K562 (cell line): ENCODE results near the gene SPON2. TPM values are rescaled to one million over a fixed set of nuclear protein-coding genes. Genes with fewer than 3 reads are reported as not detected.

Experiments used
- ATF7 ChIP-seq: fragments of 450-650 bp; IDR thresholded peaks from 2 replicates; pipeline ENCODE4 v1.7.1; 2014; ENCODE audit warnings: mild to moderate bottlenecking, moderate library complexity
- CTBP1 ChIP-seq: fragments of 450-650 bp; IDR thresholded peaks from 2 replicates; pipeline ENCODE4 v1.6.1; 2016; ENCODE audit warnings: borderline replicate concordance
- DMBX1 ChIP-seq: fragments of 250-450 bp; sonication (Bioruptor Pico); IDR thresholded peaks from 2 replicates; pipeline ENCODE4 v1.8.0; 2022; ENCODE audit warnings: inconsistent platforms, mild to moderate bottlenecking, moderate library complexity, borderline replicate concordance
- ELF4 ChIP-seq: fragments of 450-650 bp; formaldehyde crosslinking; IDR thresholded peaks from 2 replicates; pipeline ENCODE4 v1.4.0; 2022; ENCODE audit warnings: missing genetic modification characterization
- FOS ChIP-seq: IDR thresholded peaks from 3 replicates; pipeline ENCODE4 v1.6.1; 2011; ENCODE audit not compliant: insufficient read length; ENCODE audit errors: extremely low read depth
- MYBL2 ChIP-seq, 2 experiments: fragments of 450-650 bp in 1 of 2; sonication (generic) in 1 of 2; formaldehyde crosslinking in 1 of 2; IDR thresholded peaks; 2 replicates each; pipeline versions ENCODE4 v1.6.1 to v1.8.1; 2017 to 2022; ENCODE audit warnings: borderline replicate concordance in 1 of 2, inconsistent platforms in 1 of 2, low read depth in 1 of 2, mild to moderate bottlenecking in 1 of 2, missing genetic modification reagents in 1 of 2, moderate library complexity in 1 of 2
- PHB ChIP-seq: fragments of 250-450 bp; sonication (Bioruptor Pico); IDR thresholded peaks from 2 replicates; pipeline ENCODE4 v1.5.0; 2021
- RB1 ChIP-seq: fragments of 450-650 bp; IDR thresholded peaks from 2 replicates; pipeline ENCODE4 v1.6.1; 2017; ENCODE audit warnings: low read depth, mild to moderate bottlenecking
- RBM15 ChIP-seq: fragments of 200-400 bp; formaldehyde crosslinking; IDR thresholded peaks from 2 replicates; pipeline ENCODE4 v1.6.1; 2018; ENCODE audit warnings: mild to moderate bottlenecking, low read length, moderate library complexity; ENCODE audit not compliant: insufficient read depth
- RHOXF2B ChIP-seq: fragments of 250-450 bp; sonication (Bioruptor Pico); conservative IDR thresholded peaks from 2 replicates; pipeline ENCODE4 v1.5.1; 2021
- SMAD1 ChIP-seq: fragments of 150-350 bp; IDR thresholded peaks from 2 replicates; pipeline ENCODE4 v1.6.1; 2014; ENCODE audit warnings: low read length, low read depth; ENCODE audit not compliant: partially characterized antibody
- SMC3 ChIP-seq: conservative IDR thresholded peaks from 2 replicates; pipeline ENCODE4 v1.6.1; 2011; ENCODE audit warnings: low read depth, low read length, improper control_type of control experiment; ENCODE audit not compliant: insufficient read depth
- XRCC4 ChIP-seq: IDR thresholded peaks from one replicate; pipeline ENCODE4 v1.6.1; 2011; ENCODE audit not compliant: insufficient read depth, insufficient read length; ENCODE audit errors: extremely low read depth
- ZNF311 ChIP-seq: fragments of 250-450 bp; sonication (Bioruptor Pico); IDR thresholded peaks from 2 replicates; pipeline ENCODE4 v1.4.0; 2020; ENCODE audit warnings: mild to moderate bottlenecking, moderate library complexity
- ZNF766 ChIP-seq: fragments of 200-800 bp; sonication (Bioruptor generic); conservative IDR thresholded peaks from 2 replicates; pipeline ENCODE4 v1.6.1; 2016; ENCODE audit warnings: missing genetic modification characterization, missing compliant biosample characterization
- polyA plus RNA-seq, 8 experiments: library from polyadenylated mRNA; depleted of rRNA in 4 of 8; stranded (reverse) in 5 of 8; unstranded in 3 of 8; fragments of >200 nt; fragmentation: Nextera tagmentation in 2 of 8; fragmentation: Illumina TruSeq in 1 of 8; extraction: Ambion mirVana in 2 of 8; extraction: Trizol in 1 of 8; gene quantifications; 2 replicates each; pipeline versions ENCODE4 v1.2.1 to v1.2.3, GENCODE V29; 2011 to 2014; ENCODE audit warnings: inconsistent platforms in 1 of 8, missing spikeins in 1 of 8
- total RNA-seq, 7 experiments: library from RNA; depleted of rRNA in 6 of 7; stranded (reverse); fragments of >200 nt in 6 of 7; fragmentation: Illumina TruSeq in 2 of 7; extraction: Trizol in 2 of 7; gene quantifications; 2 replicates each; pipeline versions ENCODE4 v1.2.1 to v1.2.3, GENCODE V29; 2011 to 2021; ENCODE audit warnings: low replicate concordance in 1 of 7
- TF ChIP-seq, protein P1 (sequence below): sonication (generic); formaldehyde crosslinking; IDR thresholded peaks from 2 replicates; pipeline ENCODE4 v1.8.0; 2022; ENCODE audit warnings: missing genetic modification reagents, mild to moderate bottlenecking, borderline replicate concordance
- TF ChIP-seq, protein P2 (sequence below): sonication (generic); IDR thresholded peaks from 2 replicates; pipeline ENCODE4 v1.6.1; 2016
- TF ChIP-seq, protein P3 (sequence below): fragments of 250-450 bp; sonication (Bioruptor Pico); IDR thresholded peaks from 2 replicates; pipeline ENCODE4 v1.6.1; 2021; ENCODE audit warnings: mild to moderate bottlenecking
- TF ChIP-seq, protein P4 (sequence below): sonication (generic); formaldehyde crosslinking; IDR thresholded peaks from 2 replicates; pipeline ENCODE4 v1.8.1; 2023; ENCODE audit warnings: mild to moderate bottlenecking, missing genetic modification reagents
- TF ChIP-seq, protein P5 (sequence below): IDR thresholded peaks from 3 replicates; pipeline ENCODE4 v1.6.1; 2011; ENCODE audit warnings: borderline replicate concordance, mild to moderate bottlenecking; ENCODE audit not compliant: insufficient read length, insufficient read depth

SPON2 gene
- total and polyA plus RNA-seq, 9 of the 15 experiments (the other 6 are each of a cell fraction or from before 2014, with no cell fraction given): 0.21 to 2.2 (median 0.83) TPM

DNA sequence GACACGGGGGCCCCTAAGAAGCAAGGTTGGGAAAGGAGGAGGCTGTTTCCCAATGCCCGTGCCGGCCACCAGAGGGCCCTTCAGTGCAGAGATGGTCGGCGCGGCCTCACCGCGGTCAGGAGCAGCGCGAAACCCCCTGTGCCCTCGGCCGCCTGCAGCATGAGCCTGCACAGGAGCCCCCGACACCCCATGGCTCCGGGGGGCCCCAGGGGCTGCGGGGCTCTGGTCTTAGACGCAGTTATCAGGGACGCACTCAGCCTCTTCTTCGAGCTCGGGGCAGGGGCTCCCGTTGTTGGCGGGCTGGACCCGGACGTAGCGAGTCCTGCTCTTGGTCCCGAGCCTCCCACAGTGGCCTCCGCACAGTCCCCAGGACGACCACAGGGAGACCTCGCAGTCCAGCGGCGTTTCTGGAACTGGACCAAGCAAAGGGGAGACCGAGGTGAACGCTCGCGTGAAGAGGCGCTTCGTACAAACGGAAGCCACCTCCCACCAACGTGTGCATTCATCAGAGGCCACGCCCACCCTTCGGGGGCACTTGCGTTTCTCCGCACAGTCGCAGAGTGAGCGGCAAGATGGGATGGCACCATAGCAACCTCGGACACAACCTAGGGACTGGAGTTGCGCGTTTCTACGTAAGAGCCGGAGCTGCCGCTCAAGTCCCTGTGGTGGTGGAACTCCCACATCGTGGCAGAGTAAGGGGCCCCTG is 5.0 kb downstream of the SPON2 start (continued):
- TF ChIP-seq, protein P1, sequence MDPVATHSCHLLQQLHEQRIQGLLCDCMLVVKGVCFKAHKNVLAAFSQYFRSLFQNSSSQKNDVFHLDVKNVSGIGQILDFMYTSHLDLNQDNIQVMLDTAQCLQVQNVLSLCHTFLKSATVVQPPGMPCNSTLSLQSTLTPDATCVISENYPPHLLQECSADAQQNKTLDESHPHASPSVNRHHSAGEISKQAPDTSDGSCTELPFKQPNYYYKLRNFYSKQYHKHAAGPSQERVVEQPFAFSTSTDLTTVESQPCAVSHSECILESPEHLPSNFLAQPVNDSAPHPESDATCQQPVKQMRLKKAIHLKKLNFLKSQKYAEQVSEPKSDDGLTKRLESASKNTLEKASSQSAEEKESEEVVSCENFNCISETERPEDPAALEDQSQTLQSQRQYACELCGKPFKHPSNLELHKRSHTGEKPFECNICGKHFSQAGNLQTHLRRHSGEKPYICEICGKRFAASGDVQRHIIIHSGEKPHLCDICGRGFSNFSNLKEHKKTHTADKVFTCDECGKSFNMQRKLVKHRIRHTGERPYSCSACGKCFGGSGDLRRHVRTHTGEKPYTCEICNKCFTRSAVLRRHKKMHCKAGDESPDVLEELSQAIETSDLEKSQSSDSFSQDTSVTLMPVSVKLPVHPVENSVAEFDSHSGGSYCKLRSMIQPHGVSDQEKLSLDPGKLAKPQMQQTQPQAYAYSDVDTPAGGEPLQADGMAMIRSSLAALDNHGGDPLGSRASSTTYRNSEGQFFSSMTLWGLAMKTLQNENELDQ (CRISPR knock-in tag): no peak
- peak; percentile 45; the same call in 1 of the 2 replicates for TF ChIP-seq ATF7
- no peak for TF ChIP-seq MYBL2 (IDR thresholded peaks at IDR 0.05; ENCODE audit: low read depth)
- no peak for TF ChIP-seq MYBL2 (CRISPR knock-in tag; IDR thresholded peaks at IDR 0.05; ENCODE audit: borderline replicate concordance)
- no peak for TF ChIP-seq SMAD1
- TF ChIP-seq, protein P2, sequence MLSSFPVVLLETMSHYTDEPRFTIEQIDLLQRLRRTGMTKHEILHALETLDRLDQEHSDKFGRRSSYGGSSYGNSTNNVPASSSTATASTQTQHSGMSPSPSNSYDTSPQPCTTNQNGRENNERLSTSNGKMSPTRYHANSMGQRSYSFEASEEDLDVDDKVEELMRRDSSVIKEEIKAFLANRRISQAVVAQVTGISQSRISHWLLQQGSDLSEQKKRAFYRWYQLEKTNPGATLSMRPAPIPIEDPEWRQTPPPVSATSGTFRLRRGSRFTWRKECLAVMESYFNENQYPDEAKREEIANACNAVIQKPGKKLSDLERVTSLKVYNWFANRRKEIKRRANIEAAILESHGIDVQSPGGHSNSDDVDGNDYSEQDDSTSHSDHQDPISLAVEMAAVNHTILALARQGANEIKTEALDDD: no peak
- TF ChIP-seq RHOXF2B (CRISPR knock-in tag): no peak
- TF ChIP-seq ZNF766: no peak
- TF ChIP-seq ELF4 (CRISPR knock-in tag): no peak
- no peak for TF ChIP-seq PHB (CRISPR knock-in tag)
- TF ChIP-seq, protein P3, sequence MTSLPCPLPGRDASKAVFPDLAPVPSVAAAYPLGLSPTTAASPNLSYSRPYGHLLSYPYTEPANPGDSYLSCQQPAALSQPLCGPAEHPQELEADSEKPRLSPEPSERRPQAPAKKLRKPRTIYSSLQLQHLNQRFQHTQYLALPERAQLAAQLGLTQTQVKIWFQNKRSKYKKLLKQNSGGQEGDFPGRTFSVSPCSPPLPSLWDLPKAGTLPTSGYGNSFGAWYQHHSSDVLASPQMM: no peak
- TF ChIP-seq FOS: no peak
- TF ChIP-seq SMC3: peak; percentile 92
- TF ChIP-seq, protein P4, sequence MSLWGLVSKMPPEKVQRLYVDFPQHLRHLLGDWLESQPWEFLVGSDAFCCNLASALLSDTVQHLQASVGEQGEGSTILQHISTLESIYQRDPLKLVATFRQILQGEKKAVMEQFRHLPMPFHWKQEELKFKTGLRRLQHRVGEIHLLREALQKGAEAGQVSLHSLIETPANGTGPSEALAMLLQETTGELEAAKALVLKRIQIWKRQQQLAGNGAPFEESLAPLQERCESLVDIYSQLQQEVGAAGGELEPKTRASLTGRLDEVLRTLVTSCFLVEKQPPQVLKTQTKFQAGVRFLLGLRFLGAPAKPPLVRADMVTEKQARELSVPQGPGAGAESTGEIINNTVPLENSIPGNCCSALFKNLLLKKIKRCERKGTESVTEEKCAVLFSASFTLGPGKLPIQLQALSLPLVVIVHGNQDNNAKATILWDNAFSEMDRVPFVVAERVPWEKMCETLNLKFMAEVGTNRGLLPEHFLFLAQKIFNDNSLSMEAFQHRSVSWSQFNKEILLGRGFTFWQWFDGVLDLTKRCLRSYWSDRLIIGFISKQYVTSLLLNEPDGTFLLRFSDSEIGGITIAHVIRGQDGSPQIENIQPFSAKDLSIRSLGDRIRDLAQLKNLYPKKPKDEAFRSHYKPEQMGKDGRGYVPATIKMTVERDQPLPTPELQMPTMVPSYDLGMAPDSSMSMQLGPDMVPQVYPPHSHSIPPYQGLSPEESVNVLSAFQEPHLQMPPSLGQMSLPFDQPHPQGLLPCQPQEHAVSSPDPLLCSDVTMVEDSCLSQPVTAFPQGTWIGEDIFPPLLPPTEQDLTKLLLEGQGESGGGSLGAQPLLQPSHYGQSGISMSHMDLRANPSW (CRISPR knock-in tag): no peak
- TF ChIP-seq, protein P5, sequence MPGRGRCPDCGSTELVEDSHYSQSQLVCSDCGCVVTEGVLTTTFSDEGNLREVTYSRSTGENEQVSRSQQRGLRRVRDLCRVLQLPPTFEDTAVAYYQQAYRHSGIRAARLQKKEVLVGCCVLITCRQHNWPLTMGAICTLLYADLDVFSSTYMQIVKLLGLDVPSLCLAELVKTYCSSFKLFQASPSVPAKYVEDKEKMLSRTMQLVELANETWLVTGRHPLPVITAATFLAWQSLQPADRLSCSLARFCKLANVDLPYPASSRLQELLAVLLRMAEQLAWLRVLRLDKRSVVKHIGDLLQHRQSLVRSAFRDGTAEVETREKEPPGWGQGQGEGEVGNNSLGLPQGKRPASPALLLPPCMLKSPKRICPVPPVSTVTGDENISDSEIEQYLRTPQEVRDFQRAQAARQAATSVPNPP: no peak
- no peak for TF ChIP-seq ZNF311 (CRISPR knock-in tag)
- peak; percentile 70 for TF ChIP-seq CTBP1
- no peak for TF ChIP-seq RBM15
- 0 out of 2 replicates have a peak, but pooled peaks have one; percentile 27 for TF ChIP-seq DMBX1 (CRISPR knock-in tag)
- peak; percentile 89 for TF ChIP-seq RB1
- TF ChIP-seq XRCC4: no peak
